Mucosa of descending colon (tissue), 3 donors: ENCODE data around the gene TACSTD2. TPM values are rescaled to one million over a fixed set of nuclear protein-coding genes. Genes with fewer than 3 reads are reported as not detected.
A peak's percentile ranks its signal among the peaks of the same experiment; 100 is the strongest.
"Not testable (repeated sequence)": the region's sequence is repeated elsewhere in the genome, so short reads cannot be mapped to it uniquely, and the experiment has no call there.

Source experiments
- ATAC-seq: fragments of 200-7000 bp; cut with Tn5 transposase; one replicate; pipeline ENCODE4 v1.9.1; 2020; ENCODE audit warnings: mild to moderate bottlenecking, moderate library complexity
- DNase-seq, 3 donors: peaks; one replicate each; pipeline ENCODE4 v3.0.0-alpha.2; 2020
- H3K36me3 ChIP-seq: fragments of 200-600 bp; one replicate; pipeline ENCODE4 v1.8.0; 2021; ENCODE audit warnings: low read depth, mild to moderate bottlenecking
- H3K4me1 ChIP-seq: fragments of 200-600 bp; one replicate; pipeline ENCODE4 v1.8.0; 2021; ENCODE audit warnings: low read depth, mild to moderate bottlenecking
- H3K4me3 ChIP-seq: fragments of 200-600 bp; one replicate; pipeline ENCODE4 v1.8.0; 2021; ENCODE audit warnings: mild to moderate bottlenecking
- H3K9me3 ChIP-seq: fragments of 200-600 bp; one replicate; pipeline ENCODE4 v1.8.0; 2021; ENCODE audit warnings: mild to moderate bottlenecking
- CTCF ChIP-seq: fragments of 200-600 bp; IDR thresholded peaks from one replicate; pipeline ENCODE4 v1.8.0; 2022; ENCODE audit warnings: antibody characterized with exemption, mild to moderate bottlenecking
- intact Hi-C, 2 donors: fragments of 100-400 bp; cut with DNase I in 1 of 2; cut with micrococcal nuclease in 1 of 2; formaldehyde crosslinking; loops; one replicate each; pipeline versions ENCODE4 v1.11.0 to v1.11.1; 2022; cut with DNase I, micrococcal nuclease
- total RNA-seq, 3 donors: library from RNA; stranded (reverse); fragmentation: NEBNext Ultra II Directional in 2 of 3; extraction: Animal tissue kit (Norgen Biotek cat#: 25700) in 2 of 3; gene quantifications; one replicate each; pipeline versions ENCODE4 v1.2.1 to v1.2.4, GENCODE V29; 2021 to 2023
- donor health status: DM: no; HTN: no; CAD: no; lungs with moderate emphysema.
- donor health status: DM: no; HTN: no; CAD: no.
- donor health status: DM: no; HTN: yes; CAD: no.

Gene TACSTD2
- total RNA-seq, 3 donors from 2014 or later, result 0.23 to 0.65 (median 0.32) TPM

- H3K4me3 ChIP-seq, result no peak overlapping the region
- no peak for TF ChIP-seq CTCF
- no peaks in the 10 kb centered on the region for H3K36me3 ChIP-seq
- no peaks in the 10 kb centered on the region for H3K4me1 ChIP-seq
- intact Hi-C loops, result no loop called here
- no peaks in the 10 kb centered on the region for H3K9me3 ChIP-seq
- ATAC-seq (no peak), DNase-seq (no peak)
Measured at GRCh38 chr1:58555393-58555792, 21.7 kb downstream of the TACSTD2 start.

GRCh38 chr1:58551186-58552140 lies 25.6 kb downstream of the TACSTD2 start:
- no peak for TF ChIP-seq CTCF
- intact Hi-C loops, result no loop called here
- Histone ChIP-seq H3K9me3 (no peaks in the 10 kb centered on the region), H3K36me3 (no peaks in the 10 kb centered on the region), H3K4me3 (no peak overlapping the region), H3K4me1 (no peaks in the 10 kb centered on the region)
- no peak for DNase-seq
- no peak for ATAC-seq

DNA sequence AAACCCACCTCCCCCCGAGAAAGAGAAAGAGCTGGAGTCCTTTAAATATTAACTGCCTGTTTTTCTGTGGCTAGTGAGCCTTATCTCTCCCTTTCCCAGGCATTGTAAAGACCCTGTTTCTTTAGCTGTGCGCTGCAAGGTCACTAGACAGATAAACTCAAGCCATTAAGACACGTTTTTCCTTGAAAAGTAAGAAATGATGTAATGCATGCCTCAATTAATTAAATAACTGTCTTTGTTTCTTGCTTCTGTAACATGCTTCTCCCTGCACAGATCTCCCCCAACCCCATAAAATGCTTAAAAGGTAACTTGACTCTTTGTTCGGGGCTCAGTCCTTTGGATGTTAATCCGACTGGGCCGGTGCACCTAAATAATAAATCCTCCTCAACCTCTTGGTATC lies 27.8 kb downstream of the TACSTD2 start:
- H3K4me1 ChIP-seq, H3K9me3 ChIP-seq, ATAC-seq, DNase-seq, H3K36me3 ChIP-seq, H3K4me3 ChIP-seq: not testable (repeated sequence)
- intact Hi-C loops, result loop anchor here in 1 of 2 donors (5.0 kb wide), 1 partner anchor 828 kb away; no protein-coding TSS in a partner anchor

DNA sequence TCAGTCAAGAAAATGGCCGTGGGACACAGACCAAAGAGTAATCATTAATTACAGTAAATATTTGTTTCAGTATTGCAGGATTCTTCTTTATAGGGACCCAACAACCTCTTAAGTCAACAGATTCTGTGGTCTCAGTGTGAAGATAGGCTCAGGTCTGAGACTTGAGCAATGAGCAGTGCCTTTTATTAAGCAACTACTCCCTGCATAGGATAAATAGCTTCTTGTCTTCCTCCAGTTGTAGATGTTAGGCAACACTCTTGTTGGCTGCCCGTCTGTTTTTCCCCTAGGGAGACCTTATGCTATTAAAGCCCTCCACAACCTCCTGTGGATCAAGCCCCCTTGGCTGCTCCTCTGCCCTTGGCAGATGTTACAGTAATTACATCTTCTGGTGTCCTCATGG lies 28.7 kb downstream of the TACSTD2 start:
- intact Hi-C loops, result loop anchor here in 1 of 2 donors (5.0 kb wide), 1 partner anchor 829 kb away; no protein-coding TSS in a partner anchor

DNA sequence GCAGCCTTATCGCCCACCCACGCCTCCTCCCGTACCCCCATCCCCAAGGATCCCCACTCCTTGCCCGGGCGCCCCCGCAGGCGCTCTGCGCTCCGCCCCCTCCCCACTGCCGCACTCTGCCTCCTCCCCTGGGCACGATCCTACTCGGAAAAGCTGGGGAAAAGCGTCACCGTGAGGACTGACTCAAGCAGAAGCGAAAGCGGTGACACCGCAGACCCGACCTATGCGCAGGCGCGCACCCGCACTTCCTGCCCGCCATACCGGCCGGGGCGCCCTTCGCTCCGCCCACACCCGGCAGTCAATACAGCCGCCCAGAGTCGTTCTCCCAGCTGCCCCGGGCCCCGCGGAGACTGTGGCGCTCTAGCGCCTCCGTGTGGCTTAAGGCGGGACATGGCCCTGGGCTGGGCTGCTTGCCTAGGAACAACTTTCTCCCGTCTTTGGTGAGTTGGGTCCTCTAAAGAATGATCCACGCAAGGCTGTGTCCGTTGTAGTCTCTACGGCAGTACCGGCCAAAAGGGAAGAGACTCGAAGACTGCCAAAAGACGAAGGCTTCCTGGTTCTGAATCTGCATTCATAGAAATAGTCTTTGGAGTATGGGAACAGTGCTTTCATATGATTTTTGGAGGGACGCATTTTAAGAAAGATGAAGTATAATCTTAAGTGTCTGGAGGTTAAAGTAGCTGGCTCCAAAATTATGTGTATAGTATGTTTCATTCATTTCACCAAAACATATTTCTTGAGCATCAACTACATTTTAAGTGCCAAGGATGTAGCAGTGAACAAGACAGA lies 30.3 kb downstream of the TACSTD2 start, which contains the start of gene OMA1:
Gene OMA1 (minus strand): TSS at position 207 of the 789 bp plus-strand sequence. CDS start 7,432 bp downstream, outside the sequence.
- Histone ChIP-seq H3K9me3 (no peaks in the 10 kb centered on the region), H3K4me1 (peaks cover 4% of the 10 kb centered on the region), H3K36me3 (no peaks in the 10 kb centered on the region), H3K4me3 (peak within 1 kb of the TSS; percentile 84)
- TF ChIP-seq CTCF, result peak; percentile 97
- intact Hi-C loops, result loop anchor here in 1 of 2 donors (5.0 kb wide), 1 partner anchor 831 kb away; no protein-coding TSS in a partner anchor
- ATAC-seq (peak; percentile 99), DNase-seq (peak; percentile 97 to 99 (median 99))

More for the DNA sequence above, 28.7 kb downstream of the TACSTD2 start:
- H3K4me1 ChIP-seq, result peaks cover 4% of the 10 kb centered on the region
- no peaks in the 10 kb centered on the region for H3K9me3 ChIP-seq
- ATAC-seq, result no peak
- no peak overlapping the region for H3K4me3 ChIP-seq
- TF ChIP-seq CTCF, result no peak
- no peaks in the 10 kb centered on the region for H3K36me3 ChIP-seq
- no peak for DNase-seq
